HG03460 (cell line): Measurements from ENCODE around the gene SLC26A5.

Experiments
- ATAC-seq: cut with Tn5 transposase; IDR thresholded peaks from one replicate; pipeline ENCODE4 v1.9.1; 2021; ENCODE audit not compliant: unreplicated experiment

The SLC26A5 gene

GRCh38 chr7:103348959-103349358 lies 97.0 kb downstream of the SLC26A5 start:
- ATAC-seq, result no peak

DNA sequence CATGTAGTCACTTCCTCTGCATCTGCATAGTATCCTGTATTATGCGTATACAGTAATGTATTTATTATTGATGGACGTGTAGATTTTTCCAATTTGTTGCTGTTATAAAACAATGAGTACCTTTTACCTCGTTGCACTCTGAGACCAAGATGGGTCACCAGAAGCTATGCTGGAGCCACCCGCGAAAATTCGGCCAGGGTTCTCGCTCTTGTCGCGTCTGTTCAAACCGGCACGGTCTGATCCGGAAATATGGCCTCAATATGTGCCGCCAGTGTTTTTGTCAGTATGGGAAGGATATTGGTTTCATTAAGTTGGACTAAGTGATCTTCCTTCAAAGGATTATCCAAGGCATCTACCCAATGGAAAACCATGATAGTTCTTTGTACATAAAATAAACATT lies 97.6 kb downstream of the SLC26A5 start:
- ATAC-seq, result no peak

- ATAC-seq, result peak; percentile 73
Observed at GRCh38 chr7:103347507-103348267, 98.3 kb downstream of the SLC26A5 start, which contains the start of gene PSMC2. PSMC2 (plus strand) TSS chr7:103347643; CDS start chr7:103347712, 69 bp downstream.

DNA sequence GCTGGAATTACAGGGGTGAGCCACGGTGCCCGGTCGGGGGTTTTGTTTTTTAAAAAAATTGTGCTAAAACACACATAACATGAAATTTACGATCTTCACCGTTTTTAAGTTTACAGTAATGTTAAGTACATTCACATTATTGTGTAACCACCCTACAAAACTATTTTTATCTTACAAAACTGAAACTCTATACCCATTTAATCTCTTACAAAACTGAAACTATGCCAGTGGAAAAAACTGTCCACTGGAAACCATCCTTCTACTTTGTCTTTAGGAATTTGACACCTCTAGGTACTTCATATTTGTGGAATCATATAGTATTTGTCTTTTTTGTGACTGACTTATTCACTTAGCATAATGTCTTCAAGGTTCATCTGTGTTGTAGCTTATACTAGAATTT lies 99.6 kb downstream of the SLC26A5 start:
- ATAC-seq, result no peak

DNA sequence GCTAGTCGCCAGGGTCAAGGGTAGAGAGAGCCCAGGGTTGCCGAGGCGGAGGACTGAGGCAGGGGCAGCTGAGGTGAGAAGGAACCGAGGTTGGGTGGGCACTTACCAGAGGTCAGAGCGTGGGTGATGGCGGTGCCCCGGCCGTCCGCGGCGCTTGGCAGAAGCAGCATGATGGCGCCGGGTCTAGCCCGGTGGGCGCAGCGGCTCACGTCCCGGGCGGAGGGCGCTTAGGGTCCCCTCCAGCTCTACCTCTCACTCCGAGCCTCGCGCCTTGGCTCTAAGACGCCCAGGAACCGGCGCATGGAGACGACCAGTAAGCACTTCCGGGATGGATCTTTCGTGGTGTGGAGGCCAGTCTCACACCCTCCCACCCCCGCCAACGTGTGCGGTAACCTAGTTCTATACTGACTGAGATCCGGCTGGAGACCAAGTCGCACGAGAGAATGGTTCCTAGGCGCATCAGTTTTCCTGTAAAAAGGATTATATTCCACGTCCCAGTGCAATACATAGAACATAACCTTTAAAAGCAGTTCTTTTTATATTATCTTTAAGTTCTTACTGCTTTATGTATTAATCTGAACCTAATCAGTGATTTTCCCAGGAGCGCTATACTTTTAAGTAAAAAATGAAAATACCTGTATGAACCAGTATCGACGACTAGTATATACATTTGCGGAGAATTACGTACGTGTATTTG lies 101.4 kb downstream of the SLC26A5 start, which contains the start of gene DNAJC2:
TSS of gene DNAJC2 (minus strand) at position 315 of the 697 bp plus-strand sequence. CDS start at position 170, 145 bp downstream.
- ATAC-seq, result peak; percentile 78

DNA sequence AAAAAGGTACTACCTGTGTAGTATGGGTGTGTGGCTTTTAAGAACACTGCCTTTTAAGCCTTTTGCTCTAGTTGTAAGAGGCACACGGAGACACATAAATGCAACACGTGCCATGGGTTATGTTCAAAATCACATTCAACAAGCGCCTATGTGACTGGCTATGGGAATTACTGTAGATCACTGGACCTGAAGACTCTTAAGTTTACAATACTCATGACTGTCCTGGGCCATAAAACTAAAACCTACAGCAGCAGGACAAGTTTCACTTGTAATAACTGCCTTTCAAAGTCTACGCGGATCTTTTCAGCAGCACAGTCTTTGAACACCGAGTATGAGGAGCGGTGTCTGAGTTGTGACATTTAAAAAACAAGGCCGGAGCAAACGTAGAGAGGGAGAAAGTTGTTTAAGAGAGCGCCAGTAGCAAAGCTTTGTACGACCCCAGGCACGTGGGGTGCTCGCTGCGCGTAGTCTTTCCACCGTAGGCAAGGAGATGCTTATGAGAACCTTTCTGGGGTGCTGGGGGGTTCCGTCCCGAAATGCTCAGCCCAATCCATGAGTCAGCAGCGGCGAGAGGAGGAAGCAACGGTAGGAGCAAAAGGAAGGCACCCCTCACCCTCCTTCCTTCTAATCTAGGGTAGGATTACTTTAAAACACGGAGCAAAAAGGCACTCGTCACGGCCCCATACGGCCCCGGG lies 102.1 kb downstream of the SLC26A5 start:
- ATAC-seq, result peak; percentile 14

GRCh38 chr7:103343332-103343731 lies 102.7 kb downstream of the SLC26A5 start:
- no peak for ATAC-seq

DNA sequence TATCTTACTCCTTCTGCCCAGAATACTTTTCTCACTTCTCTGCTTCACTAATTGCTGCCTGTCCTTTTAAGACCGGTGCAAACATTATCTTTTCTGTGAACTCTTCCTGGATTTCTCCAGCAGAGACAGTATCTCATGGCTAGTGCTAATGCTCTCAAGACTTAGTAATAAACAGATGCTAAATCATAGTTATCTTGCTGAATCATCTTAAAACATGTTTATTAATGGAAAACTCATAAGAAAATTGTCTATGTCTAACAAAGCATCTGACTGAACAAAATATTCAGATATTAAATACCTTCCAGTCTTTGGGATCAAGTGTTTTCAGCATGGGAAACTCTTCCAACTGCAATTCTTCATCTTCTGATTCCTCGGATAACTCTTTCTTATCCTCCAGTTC lies 104.5 kb downstream of the SLC26A5 start:
- ATAC-seq, result no peak

GRCh38 chr7:103338864-103339263 lies 107.1 kb downstream of the SLC26A5 start:
- no peak for ATAC-seq

GRCh38 chr7:103336761-103337160 lies 109.2 kb downstream of the SLC26A5 start:
- no peak for ATAC-seq

GRCh38 chr7:103325744-103326143 lies 120.3 kb downstream of the SLC26A5 start:
- ATAC-seq, result no peak
